Measurements from ENCODE around the gene TSPAN5.

The TSPAN5 gene

GRCh38 chr4:98601708-98602107, 56.7 kb downstream of the TSPAN5 start:
- in situ Hi-C loops (cut with MboI; ENCODE audit: low sequenced_read_pairs) = no loop called here

GRCh38 chr4:98599617-98600205, 58.7 kb downstream of the TSPAN5 start:
- in situ Hi-C loops (cut with MboI; ENCODE audit: low sequenced_read_pairs) = no loop called here

GRCh38 chr4:98586962-98587354, 71.5 kb downstream of the TSPAN5 start:
- in situ Hi-C loops (cut with MboI; ENCODE audit: low sequenced_read_pairs) = no loop called here

- in situ Hi-C loops (cut with MboI; ENCODE audit: low sequenced_read_pairs) = no loop called here
Measured at GRCh38 chr4:98586291-98586961, 72.0 kb downstream of the TSPAN5 start.

- in situ Hi-C loops (cut with MboI; ENCODE audit: low sequenced_read_pairs) = no loop called here
Measured at GRCh38 chr4:98585596-98585995, 72.8 kb downstream of the TSPAN5 start.

GRCh38 chr4:98584265-98584664, 74.1 kb downstream of the TSPAN5 start:
- in situ Hi-C loops (cut with MboI; ENCODE audit: low sequenced_read_pairs) = no loop called here

- in situ Hi-C loops (cut with MboI; ENCODE audit: low sequenced_read_pairs) = no loop called here
Measured at GRCh38 chr4:98583265-98583664, 75.1 kb downstream of the TSPAN5 start.

- in situ Hi-C loops (cut with MboI; ENCODE audit: low sequenced_read_pairs) = no loop called here
Measured at GRCh38 chr4:98581126-98581525, 77.3 kb downstream of the TSPAN5 start.

GRCh38 chr4:98577956-98578355, 80.5 kb downstream of the TSPAN5 start:
- in situ Hi-C loops (cut with MboI; ENCODE audit: low sequenced_read_pairs) = no loop called here

GRCh38 chr4:98574816-98575215, 83.6 kb downstream of the TSPAN5 start:
- in situ Hi-C loops (cut with MboI; ENCODE audit: low sequenced_read_pairs) = no loop called here

GRCh38 chr4:98573791-98574190, 84.6 kb downstream of the TSPAN5 start:
- in situ Hi-C loops (cut with MboI; ENCODE audit: low sequenced_read_pairs) = no loop called here

GRCh38 chr4:98572697-98573096, 85.7 kb downstream of the TSPAN5 start:
- in situ Hi-C loops (cut with MboI; ENCODE audit: low sequenced_read_pairs) = no loop called here

GRCh38 chr4:98571161-98571786, 87.1 kb downstream of the TSPAN5 start:
- in situ Hi-C loops (cut with MboI; ENCODE audit: low sequenced_read_pairs) = no loop called here

GRCh38 chr4:98570151-98570797, 88.1 kb downstream of the TSPAN5 start:
- in situ Hi-C loops (cut with MboI; ENCODE audit: low sequenced_read_pairs) = no loop called here

- in situ Hi-C loops (cut with MboI; ENCODE audit: low sequenced_read_pairs) = no loop called here
Measured at GRCh38 chr4:98568941-98569663, 89.3 kb downstream of the TSPAN5 start.

GRCh38 chr4:98567611-98568010, 90.8 kb downstream of the TSPAN5 start:
- in situ Hi-C loops (cut with MboI; ENCODE audit: low sequenced_read_pairs) = no loop called here

GRCh38 chr4:98566361-98567008, 91.9 kb downstream of the TSPAN5 start:
- in situ Hi-C loops (cut with MboI; ENCODE audit: low sequenced_read_pairs) = no loop called here

- in situ Hi-C loops (cut with MboI; ENCODE audit: low sequenced_read_pairs) = no loop called here
Measured at GRCh38 chr4:98565681-98566301, 92.6 kb downstream of the TSPAN5 start.

GRCh38 chr4:98564852-98565251, 93.6 kb downstream of the TSPAN5 start:
- in situ Hi-C loops (cut with MboI; ENCODE audit: low sequenced_read_pairs) = no loop called here

GRCh38 chr4:98560321-98560720, 98.1 kb downstream of the TSPAN5 start:
- in situ Hi-C loops (cut with MboI; ENCODE audit: low sequenced_read_pairs) = no loop called here

All from hTERT RPE-1 (cell line).